Ascending aorta (tissue), 2 donors: ENCODE results near the gene CNDP2. TPM values are rescaled to one million over a fixed set of nuclear protein-coding genes. Genes with fewer than 3 reads are reported as not detected.

Experiments used
- DNase-seq, 2 donors: peaks; one replicate each; pipeline ENCODE4 v3.0.0-alpha.2; 2019; ENCODE audit warnings: low spot score in 2 of 2
- H3K27ac ChIP-seq, 2 donors: fragments of 200-600 bp; sonication (generic); one replicate each; pipeline ENCODE4 v1.5.1; 2016 to 2017; ENCODE audit warnings: mild to moderate bottlenecking in 1 of 2
- H3K27me3 ChIP-seq: fragments of 200-600 bp; sonication (generic); one replicate; pipeline ENCODE4 v1.5.1; 2017
- H3K36me3 ChIP-seq, 2 donors: fragments of 200-600 bp; sonication (generic); one replicate each; pipeline ENCODE4 v1.5.1; 2016
- H3K4me1 ChIP-seq, 2 donors: fragments of 200-600 bp; sonication (generic); one replicate each; pipeline ENCODE4 v1.5.1; 2016 to 2017; ENCODE audit warnings: mild to moderate bottlenecking in 1 of 2
- H3K4me3 ChIP-seq, 2 donors: fragments of 200-600 bp; sonication (generic); one replicate each; pipeline ENCODE4 v1.5.1; 2016 to 2017; ENCODE audit warnings: mild to moderate bottlenecking in 1 of 2
- H3K9me3 ChIP-seq, 2 donors: fragments of 200-600 bp; sonication (generic); one replicate each; pipeline ENCODE4 v1.5.1; 2016
- CTCF ChIP-seq, 3 experiments: fragments of 200-600 bp in 2 of 3; fragments of 450-650 bp in 1 of 3; sonication (generic) in 2 of 3; IDR thresholded peaks; one replicate each; pipeline ENCODE4 v1.5.1; 2016 to 2019; ENCODE audit warnings: antibody characterized with exemption in 3 of 3, mild to moderate bottlenecking in 1 of 3, moderate library complexity in 1 of 3
- intact Hi-C: fragments of 100-400 bp; cut with DNase I; formaldehyde crosslinking; loops from one replicate; pipeline ENCODE4 v1.15.1; 2023
- total RNA-seq: library from RNA; depleted of rRNA; stranded (reverse); fragments of >200 nt; gene quantifications from one replicate; pipeline ENCODE4 v1.1.0, GENCODE V29; 2016

CNDP2 gene
- total RNA-seq, 1 donor from 2014 or later = 33.5 TPM

GRCh38 chr18:74534150-74534969 is 38.2 kb downstream of the CNDP2 start, which contains the start of gene CNDP1:
Gene CNDP1 (plus strand): TSS chr18:74534500. CDS start chr18:74534668, 168 bp downstream.
- Histone ChIP-seq H3K27ac (no peak within 1 kb of the TSS), H3K27me3 (no peaks in the 10 kb centered on the region), H3K4me3 (no peak within 1 kb of the TSS), H3K4me1 (no peaks in the 10 kb centered on the region), H3K9me3 (no peaks in the 10 kb centered on the region), H3K36me3 (no peaks in the 10 kb centered on the region)
- peak in 1 of 2 donors; percentile 41 for DNase-seq
- TF ChIP-seq CTCF (IDR thresholded peaks at IDR 0.05) = no peak
- intact Hi-C loops = no loop called here

- Histone ChIP-seq H3K4me3 (no peak overlapping the region), H3K9me3 (no peaks in the 10 kb centered on the region), H3K36me3 (no peaks in the 10 kb centered on the region), H3K4me1 (no peaks in the 10 kb centered on the region), H3K27me3 (no peaks in the 10 kb centered on the region), H3K27ac (no peak overlapping the region)
- no peak for TF ChIP-seq CTCF (IDR thresholded peaks at IDR 0.05)
- intact Hi-C loops = no loop called here
- DNase-seq = no peak
Observed at GRCh38 chr18:74534981-74535649, 39.0 kb downstream of the CNDP2 start.

GRCh38 chr18:74539289-74539688 is 43.1 kb downstream of the CNDP2 start:
- TF ChIP-seq CTCF (IDR thresholded peaks at IDR 0.05) = no peak
- Histone ChIP-seq H3K36me3 (no peaks in the 10 kb centered on the region), H3K27me3 (no peaks in the 10 kb centered on the region), H3K4me1 (no peaks in the 10 kb centered on the region), H3K9me3 (no peaks in the 10 kb centered on the region), H3K27ac (no peak overlapping the region), H3K4me3 (no peak overlapping the region)
- DNase-seq = no peak
- intact Hi-C loops = no loop called here

- intact Hi-C loops = no loop called here
- no peaks in the 10 kb centered on the region for H3K36me3 ChIP-seq
Observed at GRCh38 chr18:74540652-74541421, 44.7 kb downstream of the CNDP2 start.

More at GRCh38 chr18:74540652-74541421, 44.7 kb downstream of the CNDP2 start:
- no peak for TF ChIP-seq CTCF (IDR thresholded peaks at IDR 0.05)
- H3K27ac ChIP-seq = no peak overlapping the region
- no peaks in the 10 kb centered on the region for H3K27me3 ChIP-seq
- no peaks in the 10 kb centered on the region for H3K9me3 ChIP-seq
- H3K4me3 ChIP-seq = no peak overlapping the region
- no peak for DNase-seq
- H3K4me1 ChIP-seq = no peaks in the 10 kb centered on the region
